ENCODE data around the gene HAO1.
"Not testable (repeated sequence)": the region's sequence is repeated elsewhere in the genome, so short reads cannot be mapped to it uniquely, and the experiment has no call there.

The HAO1 gene

DNA sequence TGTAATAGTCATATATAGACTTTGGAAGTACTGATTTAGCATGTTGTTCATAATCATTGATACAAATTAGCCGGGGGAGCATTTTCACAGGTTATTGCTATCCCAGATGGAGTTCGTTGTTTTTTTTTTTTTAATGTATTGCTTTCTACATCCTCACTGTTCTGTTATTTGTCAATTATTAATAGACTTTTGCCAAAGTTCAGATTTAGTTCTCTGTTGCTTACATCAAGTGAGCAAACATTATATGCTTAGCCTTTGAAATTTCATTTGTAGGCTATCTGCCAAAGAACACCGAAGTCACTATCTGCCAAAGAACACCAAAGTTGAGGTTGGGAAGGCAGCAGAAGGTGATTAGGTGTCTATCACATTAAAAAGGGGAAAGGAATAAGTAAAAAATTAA lies at the start of gene HAO1:
Gene HAO1, minus strand, starts transcription at position 118 of the 400 bp plus-strand sequence. Its CDS starts 36 bp downstream, at position 82.
- no peak for FAIRE-seq

DNA sequence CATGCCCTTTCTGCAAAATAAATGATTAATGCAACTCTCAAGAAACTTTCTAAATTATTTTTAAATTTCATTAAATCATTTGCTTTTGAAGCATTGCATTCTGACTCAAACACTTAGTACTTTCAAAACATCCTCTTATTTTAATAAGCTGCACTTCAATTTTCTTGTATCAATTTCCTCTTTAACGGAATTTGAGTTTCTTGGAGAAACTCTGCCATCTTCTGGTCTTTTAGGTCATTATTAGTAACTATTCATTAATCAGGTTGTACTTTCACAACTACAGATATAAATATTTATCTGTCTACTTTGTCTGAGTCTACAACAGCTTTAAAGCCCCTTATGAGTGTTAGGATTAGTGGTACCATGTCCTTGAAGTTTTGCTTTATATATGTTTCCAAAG lies 49.1 kb upstream of the HAO1 start:
- FAIRE-seq = peak; percentile 78

DNA sequence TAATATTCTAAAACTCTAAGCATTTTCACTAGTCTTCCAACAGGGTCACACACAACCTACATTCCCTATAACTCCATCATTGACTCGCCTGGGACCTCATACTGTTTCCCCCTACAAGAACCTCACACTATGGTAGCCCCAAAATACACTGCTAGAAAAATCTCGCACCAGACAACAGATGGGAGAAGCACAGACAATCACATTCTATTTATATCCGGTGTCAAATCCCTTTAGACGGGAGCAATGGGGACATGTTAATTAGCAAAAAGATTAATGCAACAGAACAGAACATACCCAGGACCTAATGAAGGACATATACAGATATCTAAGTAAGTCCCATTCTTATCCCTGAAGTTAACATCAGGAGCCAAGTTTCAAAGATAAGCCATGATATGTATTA lies 45.7 kb upstream of the HAO1 start:
- FAIRE-seq = no peak

DNA sequence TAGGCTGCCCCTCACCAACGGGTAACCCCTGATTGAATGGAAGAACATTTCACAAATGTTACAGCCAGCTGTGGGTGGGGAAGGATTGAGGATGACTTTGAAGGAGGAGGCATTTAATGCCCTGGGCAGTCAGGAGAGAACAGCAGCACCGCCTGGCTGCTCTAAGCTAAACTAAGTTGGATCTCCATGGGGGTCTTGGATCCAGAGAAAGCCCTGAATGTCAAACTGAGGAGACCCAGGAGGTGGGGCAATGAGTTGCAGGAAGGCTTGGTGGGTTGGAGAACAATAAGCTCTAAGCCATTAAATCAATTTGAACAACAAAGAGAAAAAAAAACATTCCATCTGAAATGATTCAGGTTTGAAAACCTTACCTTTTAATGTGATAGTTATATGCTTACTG lies 43.9 kb upstream of the HAO1 start:
- FAIRE-seq = no peak

DNA sequence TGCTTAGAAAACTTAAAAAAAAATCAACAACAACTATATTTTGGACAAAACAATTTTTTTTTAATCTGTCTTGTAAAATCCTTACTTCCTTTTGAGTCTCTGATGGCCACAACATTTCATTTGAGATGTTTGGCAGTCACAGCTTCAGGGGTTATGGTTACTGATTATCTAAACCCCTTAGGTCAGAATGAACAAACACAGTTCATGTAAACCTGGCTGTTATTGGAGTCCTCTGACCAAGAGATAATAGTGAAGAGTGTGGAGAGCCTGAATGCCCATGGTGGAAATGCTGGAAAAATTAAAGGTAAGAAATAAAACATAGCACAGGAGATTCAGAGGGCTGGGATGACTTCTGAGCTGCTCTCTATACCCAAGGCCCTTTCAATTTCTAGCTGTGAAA lies 41.1 kb upstream of the HAO1 start:
- no peak for FAIRE-seq

DNA sequence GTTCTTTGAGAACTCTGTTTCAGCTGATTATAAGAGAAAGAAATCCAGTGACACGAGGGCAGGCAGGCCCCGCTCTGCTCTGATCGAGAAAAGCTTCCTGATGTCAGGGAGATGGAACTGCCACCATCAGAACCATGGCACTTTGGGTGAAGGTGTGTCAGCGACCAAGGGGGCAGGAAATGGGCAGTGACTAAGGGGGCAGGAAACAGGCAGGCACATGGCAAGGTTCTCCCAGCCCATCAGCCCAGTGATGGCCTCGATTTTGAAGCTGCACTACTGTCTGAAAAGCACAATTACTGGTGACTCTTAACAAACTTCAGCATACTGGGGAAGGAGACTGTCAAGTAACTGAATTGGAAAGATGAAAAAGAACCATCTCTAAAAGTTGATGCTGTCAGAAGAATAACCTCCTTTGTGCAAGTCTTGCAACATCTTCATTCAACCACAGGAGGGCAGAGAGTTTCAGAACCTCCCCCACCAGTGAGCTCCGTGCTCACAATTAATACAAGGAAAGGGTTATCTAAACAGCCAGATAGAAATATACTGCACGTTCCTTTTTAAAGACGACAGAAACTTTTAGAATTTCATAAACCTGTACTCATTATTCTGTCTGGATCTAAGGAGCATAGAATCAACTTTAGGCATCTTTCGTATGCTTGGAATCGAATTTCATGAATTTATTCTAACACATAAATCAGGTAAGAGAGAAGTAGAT lies 40.2 kb upstream of the HAO1 start:
- peak; percentile 93 for FAIRE-seq

DNA sequence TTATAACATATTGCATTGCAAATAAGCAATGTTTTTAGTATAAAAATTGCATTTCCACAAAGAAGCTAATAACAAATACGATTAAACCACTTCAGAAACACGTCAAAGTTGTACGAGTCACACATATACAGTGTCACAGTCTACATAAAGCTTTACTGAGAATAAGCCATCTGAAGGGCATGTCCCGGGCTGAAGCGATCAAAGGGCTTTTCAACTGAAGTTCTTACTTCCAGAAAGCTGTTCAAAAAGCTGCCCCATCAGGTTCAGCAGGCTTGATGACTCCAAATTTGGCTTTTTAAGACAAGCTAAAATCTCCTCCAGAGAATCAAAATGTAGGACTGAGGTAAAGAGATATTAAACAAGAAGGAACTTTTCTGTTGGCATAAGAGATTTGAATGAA lies 37.5 kb upstream of the HAO1 start:
- peak; percentile 61 for FAIRE-seq

DNA sequence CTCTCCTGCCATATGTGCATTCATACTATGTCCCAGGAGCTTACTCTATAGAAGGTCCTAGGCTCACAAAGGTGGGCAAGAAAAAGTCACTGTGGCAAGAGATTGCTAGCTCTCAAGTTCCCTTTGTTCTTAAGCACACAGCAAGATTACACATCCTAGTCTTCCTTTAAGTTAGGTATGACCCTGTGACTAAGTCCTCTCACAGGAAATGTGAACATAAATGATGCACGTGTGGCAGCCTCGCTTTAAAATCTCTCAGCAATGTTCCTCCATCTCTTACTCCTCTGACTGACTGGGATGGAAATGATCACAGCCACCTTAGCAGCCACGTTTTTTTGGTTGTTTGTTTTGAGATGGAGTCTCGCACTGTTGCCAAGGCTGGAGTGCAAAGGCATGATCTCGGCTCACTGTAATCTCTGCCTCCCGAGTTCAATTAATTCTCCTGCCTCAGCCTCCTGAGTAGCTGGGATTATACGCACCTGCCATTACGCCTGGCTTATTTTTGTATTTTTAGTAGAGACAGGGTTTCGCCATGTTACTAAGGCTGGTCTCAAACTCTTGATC lies 35.7 kb upstream of the HAO1 start:
- no peak for FAIRE-seq

DNA sequence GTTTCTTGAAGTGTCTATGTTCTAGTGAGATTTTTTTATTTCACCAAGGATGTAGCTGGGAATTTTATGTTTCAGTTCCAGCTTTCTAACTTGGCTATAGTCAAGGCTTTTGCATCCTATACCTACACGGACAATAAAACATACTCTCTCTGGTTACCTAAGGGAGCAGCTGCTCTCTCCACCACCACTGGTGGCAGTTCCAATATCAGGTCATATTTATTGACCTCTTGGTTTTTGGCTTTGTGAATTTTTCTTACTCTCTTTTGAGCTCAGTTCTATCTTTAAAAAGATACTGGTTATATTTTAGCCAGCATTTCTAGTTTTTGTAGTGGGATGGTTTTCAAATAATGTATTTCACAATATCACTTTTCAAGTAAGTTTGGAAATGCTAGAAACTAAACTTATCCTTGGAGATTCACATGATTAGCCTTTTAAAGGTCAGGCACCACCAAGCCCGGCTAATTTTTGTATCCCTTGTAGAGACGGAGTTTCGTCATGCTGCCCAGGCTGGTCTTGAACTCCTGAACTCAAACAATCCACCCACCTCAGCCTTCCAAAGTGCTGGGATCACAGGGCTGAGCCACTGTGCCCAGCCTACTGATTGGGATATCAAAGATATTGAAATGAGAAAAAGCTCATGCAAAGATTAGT lies 34.7 kb upstream of the HAO1 start:
- FAIRE-seq = no peak

DNA sequence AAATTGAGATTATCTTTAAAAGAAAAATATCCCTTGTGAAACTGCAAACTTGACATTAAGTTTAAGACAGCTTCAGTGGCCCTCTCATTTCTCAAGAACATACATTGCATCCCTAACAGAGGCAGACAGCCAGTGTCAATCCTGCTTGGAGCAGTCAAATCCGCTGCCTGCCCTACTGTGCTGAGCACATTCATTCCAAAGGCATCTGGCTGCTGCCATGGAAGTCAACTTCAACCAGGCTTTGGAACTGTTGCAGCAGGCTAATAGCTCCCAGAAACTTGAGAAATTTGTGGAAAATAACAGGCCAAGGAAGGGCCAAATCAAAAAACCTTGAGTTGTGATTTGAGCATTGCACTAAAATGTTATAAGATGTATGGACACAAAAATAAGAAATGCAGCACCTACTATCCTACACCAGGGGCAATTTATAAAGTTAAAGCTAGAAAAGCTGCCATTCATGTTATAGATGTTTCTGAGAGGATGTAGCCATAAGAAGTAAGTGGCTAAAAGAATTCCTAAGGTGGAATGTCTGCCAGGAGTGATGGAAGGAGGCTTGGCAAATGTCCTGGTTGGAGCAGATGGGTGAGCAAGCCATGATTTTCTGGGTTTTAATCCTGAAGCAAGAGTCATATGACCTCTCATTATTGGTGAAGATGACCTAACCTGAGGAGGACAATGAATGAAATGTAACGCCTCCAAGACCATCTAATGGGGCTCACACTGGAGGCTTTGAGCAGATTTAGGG lies 31.4 kb upstream of the HAO1 start:
- no peak for FAIRE-seq

DNA sequence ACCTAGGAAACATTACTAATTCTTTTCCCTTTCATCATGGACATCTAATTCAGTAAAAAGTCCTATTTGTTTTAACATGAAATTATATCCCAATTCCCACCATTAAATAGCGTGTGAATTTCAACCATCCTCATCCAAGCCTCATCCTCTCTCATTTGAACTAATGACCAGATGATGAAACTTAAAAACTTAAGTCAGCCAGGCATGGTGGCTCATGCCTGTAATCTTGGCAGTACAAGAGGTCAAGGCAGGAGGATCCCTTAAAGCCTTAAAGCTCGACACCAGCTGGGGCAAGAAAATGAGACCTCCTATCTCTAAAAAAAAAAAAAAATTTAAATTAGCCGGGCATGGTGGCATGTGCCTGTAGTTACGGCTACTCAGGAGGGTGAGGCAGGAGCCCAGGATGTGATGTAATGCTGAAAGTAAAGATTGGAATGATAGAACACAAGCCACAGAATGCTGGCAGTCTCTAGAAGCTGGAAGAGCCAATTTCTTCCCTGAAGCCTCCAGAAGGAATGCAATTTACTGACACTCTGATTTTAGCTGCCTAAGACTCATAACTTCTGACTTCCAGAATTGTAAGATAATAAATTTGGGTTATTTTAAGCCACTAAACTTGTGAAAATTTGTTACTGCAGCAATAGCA lies 27.1 kb upstream of the HAO1 start:
- FAIRE-seq = no peak

DNA sequence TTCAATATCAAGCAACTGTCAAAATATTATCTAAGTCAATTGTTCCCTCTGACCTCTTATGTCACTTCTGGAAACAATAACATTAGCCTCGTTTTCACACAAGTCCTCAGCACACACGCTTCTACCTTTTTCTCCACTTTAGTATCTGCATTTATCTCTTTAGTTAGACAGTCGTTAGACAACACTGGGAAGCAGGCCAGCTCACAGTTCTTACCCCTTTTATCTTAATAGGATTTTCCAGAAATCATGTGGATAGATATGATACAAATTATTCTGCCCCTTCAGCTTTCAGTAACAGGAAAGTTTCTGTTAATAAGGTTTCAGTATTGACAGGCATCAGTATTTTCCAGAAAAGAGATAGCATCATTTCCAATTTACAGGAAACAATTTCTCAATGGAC lies 25.9 kb upstream of the HAO1 start:
- FAIRE-seq = peak; percentile 66

DNA sequence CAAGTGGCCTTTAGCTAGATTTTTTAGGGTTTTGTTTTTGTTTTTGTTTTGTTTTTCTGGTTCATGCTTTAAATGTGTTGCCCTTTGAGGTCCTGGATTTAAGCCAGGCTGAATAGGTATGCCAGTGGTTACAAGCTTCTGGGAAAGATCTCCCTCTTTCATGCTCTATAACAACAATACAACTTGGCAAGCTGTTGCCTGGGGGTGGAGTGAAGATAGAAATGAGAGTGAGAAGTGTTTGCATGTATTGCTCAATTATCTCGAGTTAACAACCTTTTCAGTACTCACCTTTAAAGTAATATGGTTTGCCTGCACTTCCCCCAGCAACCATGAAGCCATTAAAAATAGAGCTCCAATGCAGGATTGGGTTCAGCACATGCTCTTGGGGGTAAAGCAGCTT lies 19.2 kb upstream of the HAO1 start:
- FAIRE-seq = no peak

DNA sequence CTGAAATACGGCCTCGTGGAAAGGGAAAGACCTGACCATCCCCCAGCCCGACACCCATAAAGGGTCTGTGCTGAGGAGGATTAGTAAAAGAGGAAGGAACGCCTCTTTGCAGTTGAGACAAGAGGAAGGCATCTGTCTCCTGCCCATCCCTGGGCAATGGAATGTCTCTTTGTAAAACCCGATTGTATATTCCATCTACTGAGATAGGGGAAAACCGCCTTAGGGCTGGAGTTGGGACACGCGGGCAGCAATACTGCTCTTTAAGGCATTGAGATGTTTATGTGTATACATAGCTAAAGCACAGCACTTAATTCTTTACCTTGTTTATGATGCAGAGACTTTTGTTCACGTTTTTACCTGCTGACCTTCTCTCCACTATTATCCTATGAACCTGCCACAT lies 16.3 kb upstream of the HAO1 start:
- not testable (repeated sequence) for FAIRE-seq

DNA sequence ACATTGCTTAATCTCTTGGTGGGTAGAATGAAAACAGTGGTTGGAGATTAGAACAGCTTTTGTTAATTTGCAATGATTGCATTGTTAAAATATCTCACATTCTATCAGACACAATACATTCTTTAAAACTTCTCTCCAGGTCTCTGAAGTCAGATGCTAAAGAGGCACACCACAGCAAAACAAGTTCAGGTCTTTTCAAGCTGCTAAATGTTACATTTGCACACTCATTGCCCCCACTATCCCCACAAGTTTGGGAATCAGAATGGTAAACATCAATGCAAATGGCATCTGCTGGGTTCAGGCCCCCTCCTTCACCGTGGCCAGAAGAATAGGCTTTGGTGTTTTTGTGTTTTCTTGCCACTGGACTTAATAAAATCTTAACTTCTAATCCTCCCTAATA lies 10.1 kb upstream of the HAO1 start:
- no peak for FAIRE-seq

DNA sequence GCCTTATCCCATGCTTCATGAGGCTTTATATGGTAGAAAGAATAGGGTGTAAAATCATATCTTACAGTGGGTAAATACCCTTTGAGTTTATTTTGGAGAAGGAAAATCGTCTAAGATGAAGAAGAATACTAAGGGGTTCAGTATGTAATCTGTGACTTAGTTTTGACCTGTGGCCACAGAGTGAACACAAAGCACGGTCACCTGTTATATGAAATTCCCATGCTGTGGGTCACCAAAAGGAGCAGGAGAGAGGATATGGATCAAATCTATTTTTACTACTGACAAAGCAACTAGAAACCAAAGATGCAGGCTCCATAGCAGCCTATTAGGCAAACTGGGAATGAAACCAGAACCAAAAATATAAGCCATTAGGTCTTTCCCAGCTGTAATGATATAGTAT lies 3.6 kb upstream of the HAO1 start:
- no peak for FAIRE-seq

DNA sequence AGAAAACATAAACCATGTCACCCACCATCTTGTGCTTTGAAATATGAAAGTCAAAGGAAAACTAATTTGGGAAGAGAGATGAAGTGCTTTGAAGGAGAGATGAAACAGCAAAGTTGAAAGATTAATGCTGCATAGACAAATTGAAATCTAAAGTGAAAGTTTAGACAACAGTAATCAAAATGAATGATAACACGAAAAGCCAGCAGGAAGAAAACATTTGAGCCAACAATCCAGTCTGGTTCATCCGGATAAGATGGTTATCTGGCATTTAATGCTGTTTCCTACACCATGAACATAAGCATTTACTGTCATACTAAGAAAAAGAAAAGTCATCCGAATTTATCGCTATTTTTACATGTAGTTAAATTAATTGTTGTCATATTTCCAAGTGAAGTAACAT lies 595 bp downstream of the HAO1 start:
- FAIRE-seq = no peak

DNA sequence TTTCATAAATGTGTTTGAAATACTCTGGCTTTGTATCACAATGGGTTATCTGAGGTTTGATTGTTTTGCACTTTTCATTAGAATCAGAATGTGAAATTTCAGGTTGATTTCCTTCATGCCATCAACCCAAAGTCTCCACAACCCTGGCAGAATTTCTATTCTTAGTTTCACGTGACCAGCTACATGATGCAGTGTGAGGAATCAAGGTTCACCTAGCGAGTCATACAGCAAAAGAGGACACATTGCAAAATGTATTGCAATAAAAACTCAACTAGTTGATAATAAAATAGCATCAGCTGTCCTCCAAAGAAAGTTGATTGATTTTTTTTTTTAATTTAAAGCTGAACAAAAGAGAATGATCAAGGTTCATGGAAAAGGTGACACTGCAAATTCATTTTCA lies 2.2 kb downstream of the HAO1 start:
- no peak for FAIRE-seq

DNA sequence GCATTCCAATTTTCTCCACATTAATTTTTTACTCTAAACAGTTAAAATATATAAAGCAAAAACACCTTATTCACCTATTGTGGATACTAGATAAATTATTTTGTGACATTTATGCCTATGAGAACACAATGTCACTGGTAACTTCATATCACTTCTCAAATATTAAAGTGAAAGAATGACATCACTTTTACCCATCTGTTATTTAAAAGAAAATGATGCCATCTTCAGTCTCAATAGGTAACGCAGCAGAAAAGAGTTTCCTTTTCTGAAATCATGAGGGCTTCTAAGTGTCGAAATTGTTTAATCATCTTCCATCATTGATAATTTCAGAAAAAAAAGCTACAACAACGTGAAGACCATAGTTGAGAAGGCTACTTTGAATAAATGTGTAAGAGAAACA lies 2.9 kb downstream of the HAO1 start:
- no peak for FAIRE-seq

DNA sequence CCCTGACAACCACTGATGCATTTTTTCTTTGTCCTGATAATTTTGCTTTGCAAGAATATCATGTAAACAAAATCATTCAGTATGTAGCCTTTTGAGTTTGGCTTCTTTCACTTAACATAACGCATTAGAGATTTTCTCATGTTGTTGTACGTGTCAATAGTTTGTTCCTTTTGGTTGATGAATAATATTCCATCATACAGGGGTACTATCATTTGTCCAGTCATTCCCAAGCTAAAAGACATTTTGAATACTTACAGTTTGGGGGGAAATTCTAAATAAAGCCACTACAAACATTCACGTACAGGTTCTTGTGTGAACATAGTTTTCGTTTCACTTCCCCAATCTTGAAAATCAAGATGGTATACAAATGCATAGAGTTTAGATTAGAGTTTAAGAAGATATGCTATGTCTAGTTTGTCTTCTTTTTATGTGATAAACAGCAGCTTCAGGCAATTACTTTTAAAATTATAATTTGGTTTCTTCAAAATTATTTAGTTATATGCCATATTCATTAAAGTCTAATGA lies 5.2 kb downstream of the HAO1 start:
- FAIRE-seq = no peak

DNA sequence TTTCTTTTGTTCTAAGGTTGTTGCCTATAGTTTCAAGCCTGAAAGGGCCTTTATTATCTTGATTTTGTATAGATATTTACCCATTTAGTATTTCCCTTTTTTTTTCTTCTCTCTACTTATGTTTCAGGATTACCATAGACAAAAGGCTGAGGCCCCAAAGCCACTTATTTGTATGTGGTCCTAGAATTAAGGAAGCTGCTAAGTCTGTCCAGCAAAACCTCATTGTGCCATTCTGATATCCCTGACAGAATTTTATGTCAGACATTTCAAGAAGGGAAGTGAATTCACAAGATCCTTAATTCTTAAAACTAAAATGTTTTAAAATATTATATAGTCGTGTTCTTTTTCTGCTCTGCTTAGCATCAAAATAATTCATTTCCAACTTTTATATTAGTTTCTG lies 6.9 kb downstream of the HAO1 start:
- no peak for FAIRE-seq

DNA sequence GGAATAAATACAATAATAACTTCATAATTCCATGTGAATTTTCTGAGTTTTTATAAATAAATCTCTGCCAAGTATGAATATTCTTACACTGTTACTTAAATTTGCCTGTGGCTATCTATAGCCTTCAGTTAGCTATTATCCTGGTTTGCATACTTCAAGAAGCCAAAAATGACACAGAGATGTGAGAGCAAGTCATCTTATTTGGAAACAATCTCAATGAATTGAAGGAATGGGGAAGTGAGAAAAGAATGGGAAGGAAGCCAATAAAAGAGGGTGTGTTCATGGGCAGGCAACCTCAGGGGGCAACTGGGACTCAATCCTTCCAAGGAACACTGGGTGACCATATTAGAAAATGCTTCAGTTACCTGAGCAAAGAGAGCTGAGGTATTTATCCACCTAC lies 9.9 kb downstream of the HAO1 start:
- FAIRE-seq = no peak

DNA sequence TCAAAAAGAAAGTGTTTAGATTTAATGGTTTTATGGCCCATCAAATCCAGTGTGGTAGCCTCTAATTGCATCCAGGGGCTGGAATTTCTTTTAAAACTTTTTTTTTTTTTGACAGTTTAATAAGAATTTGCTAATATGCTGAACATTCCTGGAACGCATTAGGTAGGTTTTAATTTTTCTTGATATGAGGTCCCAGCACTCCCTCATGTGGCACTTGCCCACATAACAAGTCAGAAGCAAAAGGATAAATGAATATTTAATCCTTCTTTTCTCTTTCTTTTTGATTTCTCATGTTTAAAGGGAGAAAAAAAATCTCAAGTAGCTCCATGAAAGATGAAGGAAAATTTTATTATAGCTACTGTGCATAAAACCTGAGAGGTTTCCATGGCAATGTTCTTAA lies 13.5 kb downstream of the HAO1 start:
- FAIRE-seq = peak; percentile 55

Data from islet of Langerhans (tissue), 1 donor.